ENCODE measurements around the gene VASP.

DNA sequence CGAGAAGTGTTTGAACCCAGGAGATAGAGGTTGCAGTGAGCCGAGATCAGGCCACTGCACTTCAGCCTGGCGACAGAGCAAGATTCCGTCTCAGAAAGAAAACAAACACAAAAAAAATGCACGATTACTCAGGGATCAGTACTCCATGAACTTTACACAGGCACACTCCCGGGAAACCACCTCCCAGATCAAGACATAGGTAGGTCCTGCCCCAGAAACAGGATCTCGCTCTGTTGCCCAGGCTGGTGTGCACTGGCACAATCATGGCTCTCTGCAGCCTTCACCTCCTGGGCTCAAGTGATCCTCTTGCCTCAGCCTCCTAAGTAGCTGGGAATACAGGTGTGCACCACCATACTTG lies 11.2 kb downstream of the VASP start:
- TF ChIP-seq ZNF7 (CRISPR knock-in tag; IDR thresholded peaks at IDR 0.05) = no peak
- TF ChIP-seq ZBTB33 (CRISPR knock-in tag; IDR thresholded peaks at IDR 0.05) = no peak
- TF ChIP-seq EZH2 (conservative IDR thresholded peaks at IDR 0.05; ENCODE audit: low read depth, low read length) = no peak
- no peak for TF ChIP-seq ZNF577 (CRISPR knock-in tag; IDR thresholded peaks at IDR 0.05; ENCODE audit: borderline replicate concordance, low read depth)
- TF ChIP-seq PHB2 (IDR thresholded peaks at IDR 0.05; ENCODE audit: partially characterized antibody) = no peak
- TF ChIP-seq IKZF1 (IDR thresholded peaks at IDR 0.05) = no peak
- TF ChIP-seq POLR2A (IDR thresholded peaks at IDR 0.05; ENCODE audit: insufficient read depth in 1 of 2, low read depth in 2 of 2, low read length in 2 of 2) = no peak
